Epithelial cell of proximal tubule (primary cell): Measurements from ENCODE around the gene CFAP46. TPM values are rescaled to one million over a fixed set of nuclear protein-coding genes. Genes with fewer than 3 reads are reported as not detected.
"Not testable (repeated sequence)": the region's sequence is repeated elsewhere in the genome, so short reads cannot be mapped to it uniquely, and the experiment has no call there.

Experiments
- DNase-seq: peaks from one replicate; pipeline ENCODE4 v3.0.0-alpha.2; 2011; ENCODE audit warnings: low read depth
- H3K4me3 ChIP-seq: 2 replicates; pipeline ENCODE4 v1.5.1; 2011; ENCODE audit warnings: low read depth, mild to moderate bottlenecking, low read length
- CTCF ChIP-seq: conservative IDR thresholded peaks from 2 replicates; pipeline ENCODE4 v1.5.1; 2012; ENCODE audit warnings: low read depth, mild to moderate bottlenecking, low read length
- total RNA-seq: library from RNA; depleted of rRNA; stranded (reverse); fragments of >200 nt; gene quantifications from 2 replicates; pipeline ENCODE4 v1.2.3, GENCODE V29; 2015

CFAP46 gene
- total RNA-seq, 1 donor from 2014 or later = 2.2 TPM

- no peak overlapping the region for H3K4me3 ChIP-seq
- TF ChIP-seq CTCF = no peak
- DNase-seq = no peak
Observed at GRCh38 chr10:132967540-132967939, 25.2 kb upstream of the CFAP46 start.

GRCh38 chr10:132965411-132966057 lies 23.2 kb upstream of the CFAP46 start:
- TF ChIP-seq CTCF = no peak
- no peak for DNase-seq
- peak overlapping the region; percentile 57 for H3K4me3 ChIP-seq

- peak overlapping the region; percentile 57 for H3K4me3 ChIP-seq
- not testable (repeated sequence) for DNase-seq
Observed at GRCh38 chr10:132964707-132965410, 22.5 kb upstream of the CFAP46 start.

GRCh38 chr10:132964231-132964630 lies 21.9 kb upstream of the CFAP46 start:
- TF ChIP-seq CTCF = no peak
- no peak for DNase-seq
- peak overlapping the region; percentile 57 for H3K4me3 ChIP-seq

GRCh38 chr10:132963430-132963960 lies 21.1 kb upstream of the CFAP46 start:
- no peak for DNase-seq
- no peak overlapping the region for H3K4me3 ChIP-seq
- TF ChIP-seq CTCF = no peak

GRCh38 chr10:132962623-132963429 lies 20.5 kb upstream of the CFAP46 start:
- TF ChIP-seq CTCF = no peak
- H3K4me3 ChIP-seq = peak overlapping the region; percentile 67
- no peak for DNase-seq

- TF ChIP-seq CTCF = peak; percentile 19
- H3K4me3 ChIP-seq = peak overlapping the region; percentile 67
- DNase-seq = peak; percentile 22
Observed at GRCh38 chr10:132961787-132962622, 19.6 kb upstream of the CFAP46 start.
